ENCODE results near the gene ENPP4. TPM values are rescaled to one million over a fixed set of nuclear protein-coding genes. Genes with fewer than 3 reads are reported as not detected.

ENPP4 gene
- total RNA-seq, 1 donor from 2014 or later: 0.26 TPM

DNA sequence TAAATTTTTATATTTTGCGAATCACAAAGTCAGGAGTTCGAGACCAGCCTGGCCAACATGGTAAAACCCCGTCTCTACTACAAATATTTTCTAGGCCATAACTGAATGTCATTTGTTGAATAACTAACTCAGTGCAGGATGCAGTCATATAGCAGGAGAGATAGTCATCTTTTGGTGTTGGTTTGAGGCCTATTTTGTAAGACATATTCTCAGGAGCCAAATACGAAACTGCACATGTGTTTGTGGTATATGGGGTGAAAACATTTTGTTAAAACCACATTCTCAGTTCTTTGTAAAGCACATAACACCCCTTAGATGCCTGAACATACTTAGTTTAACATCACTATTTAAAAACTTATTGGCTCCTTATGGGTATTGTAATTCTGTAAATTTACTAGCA is 45.7 kb downstream of the ENPP4 start:
- no peak for DNase-seq (ENCODE audit: low read depth)
- no peak for FAIRE-seq
- no peaks in the 10 kb centered on the region for H3K36me3 ChIP-seq (ENCODE audit: control insufficient read depth, insufficient read depth, low read length)
- TF ChIP-seq, protein P1, sequence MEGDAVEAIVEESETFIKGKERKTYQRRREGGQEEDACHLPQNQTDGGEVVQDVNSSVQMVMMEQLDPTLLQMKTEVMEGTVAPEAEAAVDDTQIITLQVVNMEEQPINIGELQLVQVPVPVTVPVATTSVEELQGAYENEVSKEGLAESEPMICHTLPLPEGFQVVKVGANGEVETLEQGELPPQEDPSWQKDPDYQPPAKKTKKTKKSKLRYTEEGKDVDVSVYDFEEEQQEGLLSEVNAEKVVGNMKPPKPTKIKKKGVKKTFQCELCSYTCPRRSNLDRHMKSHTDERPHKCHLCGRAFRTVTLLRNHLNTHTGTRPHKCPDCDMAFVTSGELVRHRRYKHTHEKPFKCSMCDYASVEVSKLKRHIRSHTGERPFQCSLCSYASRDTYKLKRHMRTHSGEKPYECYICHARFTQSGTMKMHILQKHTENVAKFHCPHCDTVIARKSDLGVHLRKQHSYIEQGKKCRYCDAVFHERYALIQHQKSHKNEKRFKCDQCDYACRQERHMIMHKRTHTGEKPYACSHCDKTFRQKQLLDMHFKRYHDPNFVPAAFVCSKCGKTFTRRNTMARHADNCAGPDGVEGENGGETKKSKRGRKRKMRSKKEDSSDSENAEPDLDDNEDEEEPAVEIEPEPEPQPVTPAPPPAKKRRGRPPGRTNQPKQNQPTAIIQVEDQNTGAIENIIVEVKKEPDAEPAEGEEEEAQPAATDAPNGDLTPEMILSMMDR (IDR thresholded peaks at IDR 0.05; ENCODE audit: insufficient read depth, low read length, severe bottlenecking): no peak
- H3K4me3 ChIP-seq (ENCODE audit: low read depth, low read length): no peak overlapping the region
- H3K27me3 ChIP-seq (ENCODE audit: control insufficient read depth, insufficient read depth, low read length): peaks cover 2% of the 10 kb centered on the region

DNA sequence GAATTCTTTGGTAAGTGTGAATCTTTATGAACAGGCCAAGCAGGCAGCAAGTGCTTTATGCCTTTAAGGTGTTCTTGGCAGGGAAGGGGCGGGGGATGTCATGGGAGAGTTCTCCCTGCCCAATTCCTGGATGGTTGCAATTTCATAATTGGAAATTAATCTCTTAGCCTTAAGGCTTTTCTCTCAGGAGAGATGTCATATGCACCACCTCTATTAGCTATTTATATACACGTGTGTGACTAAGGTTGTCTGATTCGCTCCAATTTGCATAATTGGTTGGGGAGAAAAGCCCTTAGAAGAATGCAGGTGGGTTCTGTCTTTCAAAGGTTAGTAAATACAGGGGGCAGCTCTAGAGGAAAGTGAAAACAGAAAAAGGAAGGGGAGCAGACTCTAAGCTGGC is 46.2 kb downstream of the ENPP4 start:
- DNase-seq (ENCODE audit: low read depth): peak; percentile 32
- H3K4me3 ChIP-seq (ENCODE audit: low read depth, low read length): no peak overlapping the region
- TF ChIP-seq, protein P1 (IDR thresholded peaks at IDR 0.05; ENCODE audit: insufficient read depth, low read length, severe bottlenecking): no peak
- no peak for FAIRE-seq
- H3K36me3 ChIP-seq (ENCODE audit: control insufficient read depth, insufficient read depth, low read length): no peaks in the 10 kb centered on the region
- H3K27me3 ChIP-seq (ENCODE audit: control insufficient read depth, insufficient read depth, low read length): peaks cover 2% of the 10 kb centered on the region

DNA sequence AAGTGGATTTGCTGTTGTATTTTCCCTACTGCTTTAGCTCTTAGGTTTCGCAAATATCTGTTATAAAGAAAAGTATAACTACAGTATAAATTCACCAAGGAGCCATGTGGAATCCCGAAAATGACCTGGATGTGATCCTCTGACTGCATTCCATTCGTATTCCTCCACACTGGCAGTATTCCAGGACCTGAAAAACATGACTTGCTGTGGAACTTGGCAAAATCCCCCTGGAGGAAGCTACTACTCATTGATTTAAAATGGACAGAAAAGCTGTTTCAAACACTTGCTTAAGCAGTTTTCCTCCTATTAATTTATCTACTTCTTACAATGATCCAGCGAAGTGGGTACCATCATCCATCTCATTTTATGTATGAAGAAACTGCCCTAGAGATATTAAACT is 54.3 kb downstream of the ENPP4 start:
- peak; percentile 73 for DNase-seq (ENCODE audit: low read depth)
- TF ChIP-seq, protein P1 (IDR thresholded peaks at IDR 0.05; ENCODE audit: insufficient read depth, low read length, severe bottlenecking): no peak
- no peaks in the 10 kb centered on the region for H3K27me3 ChIP-seq (ENCODE audit: control insufficient read depth, insufficient read depth, low read length)
- no peaks in the 10 kb centered on the region for H3K36me3 ChIP-seq (ENCODE audit: control insufficient read depth, insufficient read depth, low read length)
- no peak overlapping the region for H3K4me3 ChIP-seq (ENCODE audit: low read depth, low read length)
- no peak for FAIRE-seq

DNA sequence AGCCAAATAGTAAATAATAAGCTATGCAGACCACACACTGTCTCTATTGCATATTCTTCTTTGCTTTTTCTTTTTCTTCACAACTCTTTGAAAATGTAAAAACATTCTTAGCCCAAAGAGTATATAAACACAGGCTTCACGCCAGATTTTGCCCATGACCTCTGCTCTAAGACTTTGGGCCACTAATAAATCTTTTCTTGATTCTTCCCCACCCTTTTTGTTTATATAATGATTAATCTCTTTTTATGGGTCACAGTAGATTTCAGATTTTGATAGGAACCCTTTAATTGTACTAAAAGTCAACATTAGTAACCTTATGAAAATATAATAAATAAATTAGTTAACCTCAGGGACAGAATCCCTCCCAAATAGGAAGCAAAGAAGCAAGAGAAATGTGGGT is 56.8 kb downstream of the ENPP4 start:
- DNase-seq (ENCODE audit: low read depth): no peak
- H3K4me3 ChIP-seq (ENCODE audit: low read depth, low read length): no peak overlapping the region
- TF ChIP-seq, protein P1 (IDR thresholded peaks at IDR 0.05; ENCODE audit: insufficient read depth, low read length, severe bottlenecking): no peak
- no peaks in the 10 kb centered on the region for H3K27me3 ChIP-seq (ENCODE audit: control insufficient read depth, insufficient read depth, low read length)
- H3K36me3 ChIP-seq (ENCODE audit: control insufficient read depth, insufficient read depth, low read length): no peaks in the 10 kb centered on the region
- no peak for FAIRE-seq

DNA sequence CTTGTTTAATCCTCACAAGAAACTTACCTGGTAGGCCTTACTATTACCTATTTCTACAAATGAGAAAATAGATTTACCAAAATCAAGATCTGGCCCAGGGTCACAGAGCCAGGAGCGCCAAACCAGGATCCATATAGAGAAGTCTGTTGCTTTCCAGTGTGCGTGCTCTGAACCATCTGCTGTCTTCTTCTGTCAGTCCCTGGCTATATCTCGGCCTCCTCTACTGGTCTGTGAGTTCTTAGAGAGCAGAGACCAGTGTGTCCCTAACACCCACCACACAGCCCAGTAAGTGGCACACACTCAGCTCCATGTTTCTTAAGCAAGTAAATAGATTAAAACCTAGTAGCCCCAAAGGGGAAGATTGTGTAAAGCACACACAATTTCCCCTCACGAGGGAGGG is 59.9 kb downstream of the ENPP4 start:
- no peaks in the 10 kb centered on the region for H3K27me3 ChIP-seq (ENCODE audit: control insufficient read depth, insufficient read depth, low read length)
- FAIRE-seq: no peak

DNA sequence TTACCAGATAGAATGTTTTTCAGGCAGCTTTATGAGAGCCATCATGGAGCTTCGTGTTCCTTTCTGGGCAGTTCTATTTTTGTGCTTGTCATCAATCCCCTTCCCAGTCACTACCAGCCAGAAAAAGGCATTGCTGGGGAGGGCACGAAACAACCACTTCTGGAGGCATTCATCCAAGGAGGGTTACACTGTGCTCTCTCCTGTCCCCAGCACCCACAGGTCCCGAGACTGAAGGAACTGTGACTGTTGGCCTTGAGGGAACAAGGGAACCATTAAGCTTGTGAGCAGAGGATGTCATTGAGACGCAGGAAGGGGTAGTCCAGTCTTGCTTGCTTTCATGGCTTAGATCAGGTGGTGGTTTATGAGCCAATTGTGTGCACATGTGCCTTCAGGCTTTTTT is 61.1 kb downstream of the ENPP4 start:
- no peak for DNase-seq (ENCODE audit: low read depth)
- Histone ChIP-seq H3K27me3 (ENCODE audit: control insufficient read depth, insufficient read depth, low read length) (no peaks in the 10 kb centered on the region), H3K4me3 (ENCODE audit: low read depth, low read length) (no peak overlapping the region), H3K36me3 (ENCODE audit: control insufficient read depth, insufficient read depth, low read length) (no peaks in the 10 kb centered on the region)
- FAIRE-seq: no peak
- TF ChIP-seq, protein P1 (IDR thresholded peaks at IDR 0.05; ENCODE audit: insufficient read depth, low read length, severe bottlenecking): no peak

More for the DNA sequence above, 59.9 kb downstream of the ENPP4 start:
- no peak for DNase-seq (ENCODE audit: low read depth)
- Histone ChIP-seq H3K4me3 (ENCODE audit: low read depth, low read length) (no peak overlapping the region), H3K36me3 (ENCODE audit: control insufficient read depth, insufficient read depth, low read length) (no peaks in the 10 kb centered on the region)
- TF ChIP-seq, protein P1 (IDR thresholded peaks at IDR 0.05; ENCODE audit: insufficient read depth, low read length, severe bottlenecking): no peak

All from bronchial epithelial cell (primary cell).